IPS DF 19.7 (cell line): Measurements from ENCODE around the gene MPP2.
"Not testable (repeated sequence)": the region's sequence is repeated elsewhere in the genome, so short reads cannot be mapped to it uniquely, and the experiment has no call there.

Experiments used
- DNase-seq: peaks from one replicate; pipeline ENCODE4 v3.0.0-alpha.2; 2013; ENCODE audit warnings: low read depth, low spot score

The MPP2 gene

GRCh38 chr17:43877451-43878155 lies 29.7 kb downstream of the MPP2 start:
- no peak for DNase-seq

GRCh38 chr17:43877031-43877430 lies 30.3 kb downstream of the MPP2 start:
- DNase-seq: no peak

GRCh38 chr17:43875476-43876147 lies 31.7 kb downstream of the MPP2 start:
- no peak for DNase-seq

GRCh38 chr17:43874293-43874692 lies 33.0 kb downstream of the MPP2 start:
- DNase-seq: no peak

- no peak for DNase-seq
Observed at GRCh38 chr17:43873815-43874214, 33.5 kb downstream of the MPP2 start.

GRCh38 chr17:43873091-43873490 lies 34.2 kb downstream of the MPP2 start:
- DNase-seq: no peak

- no peak for DNase-seq
Observed at GRCh38 chr17:43871946-43872690, 35.2 kb downstream of the MPP2 start.

- DNase-seq: not testable (repeated sequence)
Observed at GRCh38 chr17:43869031-43869430, 38.3 kb downstream of the MPP2 start.

- DNase-seq: no peak
Observed at GRCh38 chr17:43868226-43868994, 38.9 kb downstream of the MPP2 start.

- DNase-seq: no peak
Observed at GRCh38 chr17:43864161-43864984, 43.0 kb downstream of the MPP2 start.

- no peak for DNase-seq
Observed at GRCh38 chr17:43861960-43862359, 45.4 kb downstream of the MPP2 start.

GRCh38 chr17:43860927-43861622 lies 46.3 kb downstream of the MPP2 start:
- DNase-seq: no peak

- no peak for DNase-seq
Observed at GRCh38 chr17:43860077-43860725, 47.1 kb downstream of the MPP2 start.

- no peak for DNase-seq
Observed at GRCh38 chr17:43857957-43858600, 49.3 kb downstream of the MPP2 start.

GRCh38 chr17:43857141-43857540 lies 50.2 kb downstream of the MPP2 start:
- DNase-seq: no peak

- no peak for DNase-seq
Observed at GRCh38 chr17:43856141-43856540, 51.2 kb downstream of the MPP2 start.

GRCh38 chr17:43855061-43855460 lies 52.3 kb downstream of the MPP2 start:
- DNase-seq: no peak

- DNase-seq: no peak
Observed at GRCh38 chr17:43854498-43854897, 52.8 kb downstream of the MPP2 start.

GRCh38 chr17:43853546-43853945 lies 53.8 kb downstream of the MPP2 start:
- no peak for DNase-seq
